Activated T-helper 1 cell treated with anti-CD3 and anti-CD28 coated beads, Interleukin-2, amount 50 U/mL, for 16 hours (primary cell): ENCODE data around the gene STXBP5.

ENCODE experiments used
- DNase-seq, 2 donors: peaks; one replicate each; pipeline ENCODE4 v3.0.0-alpha.2; 2020; ENCODE audit warnings: low read depth in 1 of 2, low spot score in 1 of 2

STXBP5 gene

GRCh38 chr6:147287869-147288271, 83.7 kb downstream of the STXBP5 start:
- no peak for DNase-seq

- no peak for DNase-seq
Measured at GRCh38 chr6:147297124-147297523, 92.9 kb downstream of the STXBP5 start.

GRCh38 chr6:147297663-147298316, 93.6 kb downstream of the STXBP5 start:
- no peak for DNase-seq

- DNase-seq, result no peak
Measured at GRCh38 chr6:147298461-147298860, 94.2 kb downstream of the STXBP5 start.

DNA sequence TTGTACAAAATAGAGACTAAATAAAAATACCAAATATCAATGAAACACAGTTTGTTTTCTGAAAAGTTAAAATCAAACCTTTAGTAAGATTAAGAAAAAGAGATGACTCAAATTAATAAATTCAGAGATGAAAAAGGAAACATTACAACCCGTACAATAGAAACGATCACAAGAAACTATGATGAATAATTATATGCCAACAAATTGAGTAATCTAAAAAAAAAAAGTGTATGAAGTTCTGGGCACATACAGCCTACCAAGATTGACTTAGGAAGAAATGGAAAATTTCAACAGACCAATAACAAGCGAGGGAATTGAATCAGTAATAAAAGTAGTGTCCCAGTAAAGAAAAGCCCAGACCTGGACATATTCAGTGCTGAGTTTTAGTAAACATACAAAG, 94.8 kb downstream of the STXBP5 start:
- no peak for DNase-seq

GRCh38 chr6:147301070-147301469, 96.9 kb downstream of the STXBP5 start:
- no peak for DNase-seq

- DNase-seq, result no peak
Measured at GRCh38 chr6:147304016-147304415, 99.8 kb downstream of the STXBP5 start.

- DNase-seq, result no peak
Measured at GRCh38 chr6:147310521-147310920, 106.3 kb downstream of the STXBP5 start.

GRCh38 chr6:147311218-147311617, 107.0 kb downstream of the STXBP5 start:
- DNase-seq, result no peak

GRCh38 chr6:147321260-147321659, 117.0 kb downstream of the STXBP5 start:
- no peak for DNase-seq

- DNase-seq, result no peak
Measured at GRCh38 chr6:147322299-147323162, 118.3 kb downstream of the STXBP5 start.

GRCh38 chr6:147325557-147325956, 121.3 kb downstream of the STXBP5 start:
- no peak for DNase-seq

GRCh38 chr6:147331401-147331800, 127.2 kb downstream of the STXBP5 start:
- no peak for DNase-seq

DNA sequence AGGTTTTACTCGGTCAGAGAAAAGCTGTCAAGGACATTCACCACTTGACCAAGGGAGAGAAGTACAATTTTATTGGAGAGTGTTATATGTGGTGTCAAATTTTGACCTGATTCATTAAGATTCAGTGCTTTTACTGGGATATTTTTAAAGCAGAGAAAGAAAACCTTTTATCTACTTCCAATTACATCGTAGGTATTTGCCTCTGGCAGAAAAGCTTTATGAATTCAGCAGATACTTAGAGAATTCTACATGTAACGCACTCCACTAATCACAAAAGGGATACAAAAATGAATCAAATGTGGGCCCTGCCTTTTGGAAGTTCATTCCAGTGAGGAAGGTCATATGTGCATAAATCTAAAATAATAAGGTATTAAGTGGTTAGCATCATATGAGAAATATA, 133.7 kb downstream of the STXBP5 start:
- DNase-seq, result no peak

- no peak for DNase-seq
Measured at GRCh38 chr6:147341486-147341885, 137.3 kb downstream of the STXBP5 start.

GRCh38 chr6:147345902-147346301, 141.7 kb downstream of the STXBP5 start:
- no peak for DNase-seq

DNA sequence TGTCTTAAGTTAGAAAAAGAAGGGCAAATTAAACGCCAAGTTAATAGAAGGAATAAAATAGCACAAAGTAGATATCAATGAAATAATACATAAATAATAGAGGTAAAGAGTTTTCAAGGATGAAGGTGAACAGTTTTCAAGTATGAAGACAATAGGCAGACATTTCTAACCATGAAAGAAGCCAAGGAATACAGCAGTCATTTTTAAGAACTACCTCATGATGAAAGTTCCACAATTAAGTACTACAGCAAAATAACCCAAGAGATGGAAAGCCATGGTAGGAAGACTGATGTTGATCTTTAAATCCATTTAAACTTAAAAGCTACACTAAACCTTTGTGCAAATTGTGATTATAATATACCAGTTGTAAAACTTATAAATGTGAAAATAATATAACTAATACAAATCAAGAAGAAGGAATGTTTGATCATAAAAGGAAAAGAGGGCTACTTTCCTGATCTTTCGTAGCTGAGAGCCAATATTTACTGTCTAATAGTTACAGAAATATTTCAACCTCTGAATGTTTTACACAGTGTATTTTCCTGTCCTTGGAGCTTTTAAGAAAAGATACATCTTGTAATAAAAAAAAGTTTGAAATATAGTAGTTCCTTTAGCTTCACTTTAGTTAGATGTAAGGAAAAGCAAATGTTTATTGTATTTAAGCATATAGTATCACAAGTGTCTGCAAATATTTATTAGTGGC, 143.1 kb downstream of the STXBP5 start:
- no peak for DNase-seq

DNA sequence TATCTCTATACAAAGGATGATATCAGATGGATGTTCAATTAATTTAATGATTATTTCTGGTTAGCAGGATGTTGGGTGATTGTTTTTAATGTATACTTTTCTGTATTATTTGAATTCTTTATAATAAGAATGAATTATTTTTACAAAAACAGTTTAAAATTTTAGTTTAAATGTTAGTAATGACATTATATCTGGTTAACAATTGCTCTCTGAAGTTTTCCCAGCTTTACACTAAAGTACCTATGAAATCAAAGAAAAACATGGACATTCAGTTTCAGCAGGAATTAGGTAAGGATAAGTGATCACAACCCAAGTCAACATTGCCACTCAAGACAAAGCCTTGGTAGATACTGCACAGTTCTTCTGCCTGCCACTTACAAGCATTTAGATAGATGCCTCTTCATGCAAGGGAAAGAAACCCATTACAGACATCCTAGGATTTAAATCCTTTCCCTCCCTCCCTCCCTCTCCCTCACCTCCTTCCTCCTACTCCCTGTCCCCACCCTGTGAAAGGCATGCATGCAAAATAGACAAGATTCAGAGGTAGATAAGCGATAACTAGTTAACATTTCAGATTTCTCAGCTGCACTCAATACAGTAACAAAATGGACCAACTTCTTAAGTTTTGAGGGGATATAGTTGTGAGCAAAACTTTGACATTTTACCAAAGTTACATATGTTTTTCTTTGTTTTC, 143.8 kb downstream of the STXBP5 start:
- no peak for DNase-seq

- DNase-seq, result no peak
Measured at GRCh38 chr6:147361311-147361981, 157.2 kb downstream of the STXBP5 start.

DNA sequence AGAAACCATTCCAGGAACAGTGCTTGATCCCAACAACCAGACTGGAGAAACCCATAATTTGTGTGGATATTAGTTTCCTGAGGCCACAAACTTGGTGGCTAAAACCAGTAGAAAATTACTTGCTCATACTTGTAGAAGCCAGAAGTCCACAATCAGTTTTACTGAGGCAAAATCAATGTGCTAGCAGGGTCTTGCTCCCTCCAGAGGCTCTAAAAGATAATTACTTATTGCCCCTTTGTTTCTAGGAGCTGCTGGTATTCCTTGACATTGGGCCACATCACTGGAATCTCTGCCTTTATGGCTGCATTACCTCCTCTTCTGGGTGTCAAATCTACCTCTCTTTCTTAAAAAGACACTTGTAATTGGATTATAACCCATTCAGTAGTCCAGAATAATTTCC, 162.1 kb downstream of the STXBP5 start:
- DNase-seq, result no peak

- DNase-seq, result no peak
Measured at GRCh38 chr6:147371325-147371724, 167.1 kb downstream of the STXBP5 start.
